Omental fat pad (tissue), 4 donors: Measurements from ENCODE around the gene STX3. TPM values are rescaled to one million over a fixed set of nuclear protein-coding genes. Genes with fewer than 3 reads are reported as not detected.

Source experiments
- ATAC-seq: fragments of 150-250 bp; one replicate; pipeline ENCODE4 v1.9.1; 2016; ENCODE audit warnings: mild to moderate bottlenecking, moderate library complexity; ENCODE audit not compliant: low FRiP score
- DNase-seq: peaks from one replicate; pipeline ENCODE4 v3.0.0-alpha.2; 2019; ENCODE audit warnings: low spot score
- total RNA-seq, 4 donors: library from RNA; depleted of rRNA; stranded (reverse); fragments of >200 nt; gene quantifications; one replicate each; pipeline ENCODE4 v1.1.0, GENCODE V29; 2016
- TF ChIP-seq, protein P1 (sequence below), 3 donors: fragments of 450-650 bp; IDR thresholded peaks; one replicate each; pipeline ENCODE4 v1.5.1; 2016 to 2017; ENCODE audit warnings: antibody characterized with exemption in 3 of 3, mild to moderate bottlenecking in 3 of 3, moderate library complexity in 2 of 3

STX3 gene
- total RNA-seq, 4 donors from 2014 or later, result 19.9 to 37.4 (median 31.9) TPM

DNA sequence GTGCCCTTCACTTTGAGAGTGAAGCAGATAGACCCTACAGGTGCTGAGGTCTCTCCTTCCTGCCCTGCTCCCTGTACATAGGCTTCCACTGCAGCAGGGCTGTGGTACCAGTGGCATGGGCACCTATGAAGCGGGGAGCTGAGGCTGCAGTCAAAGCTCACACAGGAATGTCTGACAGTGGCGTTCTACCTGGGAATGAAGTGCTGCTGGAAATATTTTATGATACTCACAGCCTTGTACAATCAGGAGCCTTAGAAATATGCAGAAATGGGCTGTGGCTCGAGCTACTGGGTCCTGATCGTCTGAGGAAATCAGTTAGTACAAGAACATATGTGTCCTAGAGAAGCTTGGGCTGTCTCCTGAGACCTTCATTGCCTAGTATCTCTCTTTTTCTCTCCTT lies 30.6 kb downstream of the STX3 start:
- TF ChIP-seq, protein P1, sequence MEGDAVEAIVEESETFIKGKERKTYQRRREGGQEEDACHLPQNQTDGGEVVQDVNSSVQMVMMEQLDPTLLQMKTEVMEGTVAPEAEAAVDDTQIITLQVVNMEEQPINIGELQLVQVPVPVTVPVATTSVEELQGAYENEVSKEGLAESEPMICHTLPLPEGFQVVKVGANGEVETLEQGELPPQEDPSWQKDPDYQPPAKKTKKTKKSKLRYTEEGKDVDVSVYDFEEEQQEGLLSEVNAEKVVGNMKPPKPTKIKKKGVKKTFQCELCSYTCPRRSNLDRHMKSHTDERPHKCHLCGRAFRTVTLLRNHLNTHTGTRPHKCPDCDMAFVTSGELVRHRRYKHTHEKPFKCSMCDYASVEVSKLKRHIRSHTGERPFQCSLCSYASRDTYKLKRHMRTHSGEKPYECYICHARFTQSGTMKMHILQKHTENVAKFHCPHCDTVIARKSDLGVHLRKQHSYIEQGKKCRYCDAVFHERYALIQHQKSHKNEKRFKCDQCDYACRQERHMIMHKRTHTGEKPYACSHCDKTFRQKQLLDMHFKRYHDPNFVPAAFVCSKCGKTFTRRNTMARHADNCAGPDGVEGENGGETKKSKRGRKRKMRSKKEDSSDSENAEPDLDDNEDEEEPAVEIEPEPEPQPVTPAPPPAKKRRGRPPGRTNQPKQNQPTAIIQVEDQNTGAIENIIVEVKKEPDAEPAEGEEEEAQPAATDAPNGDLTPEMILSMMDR (IDR thresholded peaks at IDR 0.05), result no peak
- ATAC-seq (no peak), DNase-seq (no peak)

- DNase-seq, result no peak
- ATAC-seq, result no peak
- TF ChIP-seq, protein P1 (IDR thresholded peaks at IDR 0.05), result no peak
Observed at GRCh38 chr11:59787255-59787588, 32.0 kb downstream of the STX3 start.

GRCh38 chr11:59787816-59788215 lies 32.6 kb downstream of the STX3 start:
- no peak for DNase-seq
- TF ChIP-seq, protein P1 (IDR thresholded peaks at IDR 0.05), result no peak

DNA sequence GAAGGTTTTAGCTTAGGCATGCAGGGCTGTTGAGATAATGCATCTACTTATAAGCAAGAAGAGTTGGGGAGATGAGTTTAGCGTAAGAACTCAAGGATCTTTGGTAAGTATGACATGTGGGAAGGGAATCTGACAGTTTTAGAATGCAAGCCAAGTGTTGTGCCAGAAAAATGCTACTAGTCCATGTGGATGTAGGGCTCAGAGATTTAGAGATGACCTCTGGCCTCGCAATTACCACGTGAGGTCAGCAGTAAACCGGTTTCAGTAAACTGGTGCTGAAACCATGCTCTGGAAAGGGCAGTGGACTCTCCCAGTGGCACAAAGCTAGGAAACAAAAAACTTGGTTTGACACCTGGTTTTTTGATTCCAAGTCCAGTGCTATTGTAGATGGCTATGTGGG lies 36.5 kb downstream of the STX3 start:
- no peak for ATAC-seq
- no peak for DNase-seq
- TF ChIP-seq, protein P1 (IDR thresholded peaks at IDR 0.05), result no peak

More at GRCh38 chr11:59787816-59788215, 32.6 kb downstream of the STX3 start:
- no peak for ATAC-seq

DNA sequence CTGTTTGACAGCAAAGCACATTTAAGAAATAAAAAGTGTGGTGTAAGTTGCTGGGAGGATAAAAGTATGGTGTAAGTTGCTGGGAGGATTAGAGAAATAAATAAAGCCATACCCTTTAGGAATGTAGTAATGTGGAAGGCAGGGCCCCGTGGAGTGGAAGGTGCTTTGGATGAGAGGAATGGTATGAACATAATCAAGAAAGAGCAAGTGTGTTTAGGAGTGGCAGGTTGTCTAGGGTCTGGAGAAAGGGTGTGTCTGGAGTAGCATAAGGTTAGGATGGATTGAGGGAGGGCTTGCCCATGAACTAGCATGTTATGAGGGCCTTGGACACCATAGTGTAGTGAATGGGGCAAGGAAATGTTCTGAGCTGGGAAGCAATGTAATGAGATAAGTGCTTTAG lies 37.3 kb downstream of the STX3 start:
- ATAC-seq (no peak), DNase-seq (no peak)
- TF ChIP-seq, protein P1 (IDR thresholded peaks at IDR 0.05), result no peak

- DNase-seq (no peak), ATAC-seq (no peak)
- TF ChIP-seq, protein P1 (IDR thresholded peaks at IDR 0.05), result no peak
Observed at GRCh38 chr11:59794417-59794816, 39.2 kb downstream of the STX3 start.

DNA sequence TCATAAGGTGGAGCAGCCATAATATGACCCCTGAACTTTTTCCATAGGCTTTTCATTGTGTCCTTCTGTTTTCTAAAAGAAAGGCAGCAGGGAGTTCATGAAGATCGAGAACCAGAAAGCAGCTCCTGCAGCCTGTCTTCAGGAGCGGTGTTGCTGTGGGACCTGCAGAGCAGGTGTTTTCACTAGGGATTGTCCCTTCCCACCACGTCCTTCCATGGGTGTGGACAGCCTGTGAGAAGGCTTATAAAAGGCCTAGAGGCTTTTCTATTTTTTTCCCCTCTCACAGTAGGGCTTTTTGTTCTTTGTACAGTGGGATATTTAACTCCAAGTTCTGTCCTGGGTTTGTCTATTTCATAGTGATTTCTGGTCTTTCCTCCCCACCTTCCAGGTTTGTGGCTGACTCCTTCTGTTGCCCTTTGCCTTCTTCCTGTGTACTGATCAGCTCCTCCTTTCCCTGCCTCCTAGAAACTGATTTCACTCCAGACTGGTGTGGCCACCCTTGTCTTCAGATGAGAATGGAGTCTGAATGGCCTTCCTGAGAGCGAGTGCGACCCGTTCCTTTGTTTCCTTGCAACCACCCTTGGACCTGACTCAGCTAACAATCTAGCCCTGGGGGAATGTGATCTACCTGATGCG lies 45.3 kb downstream of the STX3 start:
- ATAC-seq (no peak), DNase-seq (no peak)
- TF ChIP-seq, protein P1 (IDR thresholded peaks at IDR 0.05), result no peak
